K562 (cell line): Measurements from ENCODE around the gene SOWAHB. TPM values are rescaled to one million over a fixed set of nuclear protein-coding genes. Genes with fewer than 3 reads are reported as not detected.

Source experiments
- MYNN ChIP-seq, 2 experiments: sonication (generic); formaldehyde crosslinking in 1 of 2; IDR thresholded peaks; 2 replicates each; pipeline versions ENCODE4 v1.5.0 to v1.6.1; 2016 to 2020; ENCODE audit warnings: antibody characterized with exemption in 1 of 2, missing genetic modification reagents in 1 of 2
- SMC3 ChIP-seq: conservative IDR thresholded peaks from 2 replicates; pipeline ENCODE4 v1.6.1; 2011; ENCODE audit warnings: low read depth, low read length, improper control_type of control experiment; ENCODE audit not compliant: insufficient read depth
- polyA plus RNA-seq, 8 experiments: library from polyadenylated mRNA; depleted of rRNA in 4 of 8; stranded (reverse) in 5 of 8; unstranded in 3 of 8; fragments of >200 nt; fragmentation: Nextera tagmentation in 2 of 8; fragmentation: Illumina TruSeq in 1 of 8; extraction: Ambion mirVana in 2 of 8; extraction: Trizol in 1 of 8; gene quantifications; 2 replicates each; pipeline versions ENCODE4 v1.2.1 to v1.2.3, GENCODE V29; 2011 to 2014; ENCODE audit warnings: inconsistent platforms in 1 of 8, missing spikeins in 1 of 8
- total RNA-seq, 7 experiments: library from RNA; depleted of rRNA in 6 of 7; stranded (reverse); fragments of >200 nt in 6 of 7; fragmentation: Illumina TruSeq in 2 of 7; extraction: Trizol in 2 of 7; gene quantifications; 2 replicates each; pipeline versions ENCODE4 v1.2.1 to v1.2.3, GENCODE V29; 2011 to 2021; ENCODE audit warnings: low replicate concordance in 1 of 7
- TF ChIP-seq, protein P1 (sequence below), 2 experiments: fragments of 450-650 bp; formaldehyde crosslinking in 1 of 2; IDR thresholded peaks; 2 replicates each; pipeline versions ENCODE4 v1.4.0 to v1.6.1; 2014 to 2020; ENCODE audit warnings: mild to moderate bottlenecking in 2 of 2, borderline replicate concordance in 1 of 2, low read depth in 1 of 2

The SOWAHB gene
- total and polyA plus RNA-seq, 9 of the 15 experiments (the other 6 are each of a cell fraction or from before 2014, with no cell fraction given): not detected

DNA sequence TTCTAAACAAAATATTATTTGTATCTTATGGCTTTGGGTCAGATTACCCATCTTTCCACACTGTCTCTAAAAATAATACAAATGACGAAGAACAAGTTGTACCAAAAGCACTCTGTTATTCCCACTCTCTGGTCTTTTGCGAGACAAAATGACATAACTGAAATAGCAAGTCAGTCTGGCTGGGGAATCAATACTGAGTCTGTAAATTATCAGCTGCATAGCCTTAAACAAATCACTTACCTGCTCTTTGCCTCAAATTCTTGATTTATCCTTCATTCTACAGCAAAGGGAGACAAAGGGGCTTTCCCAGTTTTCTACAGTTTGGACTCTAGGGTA is 40.9 kb downstream of the SOWAHB start (continued):
- TF ChIP-seq, protein P1, sequence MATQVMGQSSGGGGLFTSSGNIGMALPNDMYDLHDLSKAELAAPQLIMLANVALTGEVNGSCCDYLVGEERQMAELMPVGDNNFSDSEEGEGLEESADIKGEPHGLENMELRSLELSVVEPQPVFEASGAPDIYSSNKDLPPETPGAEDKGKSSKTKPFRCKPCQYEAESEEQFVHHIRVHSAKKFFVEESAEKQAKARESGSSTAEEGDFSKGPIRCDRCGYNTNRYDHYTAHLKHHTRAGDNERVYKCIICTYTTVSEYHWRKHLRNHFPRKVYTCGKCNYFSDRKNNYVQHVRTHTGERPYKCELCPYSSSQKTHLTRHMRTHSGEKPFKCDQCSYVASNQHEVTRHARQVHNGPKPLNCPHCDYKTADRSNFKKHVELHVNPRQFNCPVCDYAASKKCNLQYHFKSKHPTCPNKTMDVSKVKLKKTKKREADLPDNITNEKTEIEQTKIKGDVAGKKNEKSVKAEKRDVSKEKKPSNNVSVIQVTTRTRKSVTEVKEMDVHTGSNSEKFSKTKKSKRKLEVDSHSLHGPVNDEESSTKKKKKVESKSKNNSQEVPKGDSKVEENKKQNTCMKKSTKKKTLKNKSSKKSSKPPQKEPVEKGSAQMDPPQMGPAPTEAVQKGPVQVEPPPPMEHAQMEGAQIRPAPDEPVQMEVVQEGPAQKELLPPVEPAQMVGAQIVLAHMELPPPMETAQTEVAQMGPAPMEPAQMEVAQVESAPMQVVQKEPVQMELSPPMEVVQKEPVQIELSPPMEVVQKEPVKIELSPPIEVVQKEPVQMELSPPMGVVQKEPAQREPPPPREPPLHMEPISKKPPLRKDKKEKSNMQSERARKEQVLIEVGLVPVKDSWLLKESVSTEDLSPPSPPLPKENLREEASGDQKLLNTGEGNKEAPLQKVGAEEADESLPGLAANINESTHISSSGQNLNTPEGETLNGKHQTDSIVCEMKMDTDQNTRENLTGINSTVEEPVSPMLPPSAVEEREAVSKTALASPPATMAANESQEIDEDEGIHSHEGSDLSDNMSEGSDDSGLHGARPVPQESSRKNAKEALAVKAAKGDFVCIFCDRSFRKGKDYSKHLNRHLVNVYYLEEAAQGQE (IDR thresholded peaks at IDR 0.05; ENCODE audit: borderline replicate concordance): no peak
- TF ChIP-seq, protein P1 (CRISPR knock-in tag; IDR thresholded peaks at IDR 0.05; ENCODE audit: low read depth): no peak
- TF ChIP-seq MYNN (IDR thresholded peaks at IDR 0.05) (no peak), MYNN (CRISPR knock-in tag; IDR thresholded peaks at IDR 0.05) (no peak), SMC3 (no peak)
